GM12878 (cell line): ENCODE results near the gene LSM14B.

ENCODE experiments used
- ATF7 ChIP-seq: fragments of 450-650 bp; IDR thresholded peaks from 2 replicates; pipeline ENCODE4 v1.6.1; 2016; ENCODE audit warnings: low read depth, mild to moderate bottlenecking
- FOXK2 ChIP-seq: fragments of 450-650 bp; IDR thresholded peaks from 2 replicates; pipeline ENCODE4 v1.6.1; 2017; ENCODE audit warnings: mild to moderate bottlenecking, moderate library complexity
- TAF1 ChIP-seq: IDR thresholded peaks from 2 replicates; pipeline ENCODE4 v1.6.1; 2011; ENCODE audit warnings: mild to moderate bottlenecking, low read depth, low read length, borderline replicate concordance
- TF ChIP-seq, protein P1 (sequence below), 3 experiments: IDR thresholded peaks in 2 of 3; conservative IDR thresholded peaks in 1 of 3; 2 replicates each; pipeline ENCODE4 v1.5.1; 2011; ENCODE audit warnings: low read depth in 3 of 3, low read length in 3 of 3, mild to moderate bottlenecking in 3 of 3, control low read depth in 2 of 3, moderate library complexity in 2 of 3, inconsistent platforms in 1 of 3, mixed read lengths in 1 of 3; ENCODE audit not compliant: control insufficient read depth in 2 of 3, insufficient read depth in 1 of 3; ENCODE audit errors: extremely low read depth in 1 of 3
- TF ChIP-seq, protein P2 (sequence below): IDR thresholded peaks from 2 replicates; pipeline ENCODE4 v1.6.1; 2011; ENCODE audit warnings: low read depth, low read length, improper control_type of control experiment, borderline replicate concordance
- TF ChIP-seq, protein P3 (sequence below): fragments of 450-650 bp; formaldehyde crosslinking; IDR thresholded peaks from 2 replicates; pipeline ENCODE4 v1.4.0; 2020; ENCODE audit warnings: mild to moderate bottlenecking, moderate library complexity

DNA sequence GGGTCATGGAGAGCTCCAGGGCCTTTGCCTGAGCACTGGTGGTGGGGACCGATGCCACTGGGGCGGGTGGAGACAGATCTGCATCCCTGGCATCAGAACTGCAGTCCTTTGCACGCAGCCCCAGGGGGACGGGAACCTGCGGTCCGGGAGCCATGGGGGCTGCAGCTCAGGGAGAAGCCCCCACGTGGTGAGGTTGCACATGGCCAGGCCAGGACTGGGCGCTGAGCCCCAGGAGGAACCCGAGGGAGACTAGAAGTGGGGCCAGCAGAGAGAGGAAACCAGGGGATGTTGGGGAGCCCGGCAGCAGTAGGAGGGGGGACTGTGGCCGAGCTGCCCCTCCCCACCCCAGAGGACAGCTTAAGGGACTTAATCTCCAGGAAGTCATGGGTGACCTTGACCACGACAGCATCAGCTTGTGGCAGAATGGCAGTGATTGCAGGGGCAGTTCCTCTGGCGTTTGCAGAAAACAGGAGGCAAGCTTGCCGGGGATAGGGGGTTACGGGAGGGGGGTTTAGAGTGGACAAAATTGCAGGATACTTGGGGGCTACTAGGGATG is 18.0 kb upstream of the LSM14B start:
- TF ChIP-seq, protein P1, sequence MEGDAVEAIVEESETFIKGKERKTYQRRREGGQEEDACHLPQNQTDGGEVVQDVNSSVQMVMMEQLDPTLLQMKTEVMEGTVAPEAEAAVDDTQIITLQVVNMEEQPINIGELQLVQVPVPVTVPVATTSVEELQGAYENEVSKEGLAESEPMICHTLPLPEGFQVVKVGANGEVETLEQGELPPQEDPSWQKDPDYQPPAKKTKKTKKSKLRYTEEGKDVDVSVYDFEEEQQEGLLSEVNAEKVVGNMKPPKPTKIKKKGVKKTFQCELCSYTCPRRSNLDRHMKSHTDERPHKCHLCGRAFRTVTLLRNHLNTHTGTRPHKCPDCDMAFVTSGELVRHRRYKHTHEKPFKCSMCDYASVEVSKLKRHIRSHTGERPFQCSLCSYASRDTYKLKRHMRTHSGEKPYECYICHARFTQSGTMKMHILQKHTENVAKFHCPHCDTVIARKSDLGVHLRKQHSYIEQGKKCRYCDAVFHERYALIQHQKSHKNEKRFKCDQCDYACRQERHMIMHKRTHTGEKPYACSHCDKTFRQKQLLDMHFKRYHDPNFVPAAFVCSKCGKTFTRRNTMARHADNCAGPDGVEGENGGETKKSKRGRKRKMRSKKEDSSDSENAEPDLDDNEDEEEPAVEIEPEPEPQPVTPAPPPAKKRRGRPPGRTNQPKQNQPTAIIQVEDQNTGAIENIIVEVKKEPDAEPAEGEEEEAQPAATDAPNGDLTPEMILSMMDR (IDR thresholded peaks at IDR 0.05 in 2 of 3, conservative IDR thresholded peaks at IDR 0.05 in 1 of 3; ENCODE audit: control insufficient read depth in 2 of 3, extremely low read depth in 1 of 3, insufficient read depth in 1 of 3, low read depth in 3 of 3, low read length in 3 of 3) = no peak
- TF ChIP-seq TAF1 (no peak), FOXK2 (no peak), ATF7 (no peak)
- TF ChIP-seq, protein P2, sequence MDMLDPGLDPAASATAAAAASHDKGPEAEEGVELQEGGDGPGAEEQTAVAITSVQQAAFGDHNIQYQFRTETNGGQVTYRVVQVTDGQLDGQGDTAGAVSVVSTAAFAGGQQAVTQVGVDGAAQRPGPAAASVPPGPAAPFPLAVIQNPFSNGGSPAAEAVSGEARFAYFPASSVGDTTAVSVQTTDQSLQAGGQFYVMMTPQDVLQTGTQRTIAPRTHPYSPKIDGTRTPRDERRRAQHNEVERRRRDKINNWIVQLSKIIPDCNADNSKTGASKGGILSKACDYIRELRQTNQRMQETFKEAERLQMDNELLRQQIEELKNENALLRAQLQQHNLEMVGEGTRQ = no peak
- TF ChIP-seq, protein P3, sequence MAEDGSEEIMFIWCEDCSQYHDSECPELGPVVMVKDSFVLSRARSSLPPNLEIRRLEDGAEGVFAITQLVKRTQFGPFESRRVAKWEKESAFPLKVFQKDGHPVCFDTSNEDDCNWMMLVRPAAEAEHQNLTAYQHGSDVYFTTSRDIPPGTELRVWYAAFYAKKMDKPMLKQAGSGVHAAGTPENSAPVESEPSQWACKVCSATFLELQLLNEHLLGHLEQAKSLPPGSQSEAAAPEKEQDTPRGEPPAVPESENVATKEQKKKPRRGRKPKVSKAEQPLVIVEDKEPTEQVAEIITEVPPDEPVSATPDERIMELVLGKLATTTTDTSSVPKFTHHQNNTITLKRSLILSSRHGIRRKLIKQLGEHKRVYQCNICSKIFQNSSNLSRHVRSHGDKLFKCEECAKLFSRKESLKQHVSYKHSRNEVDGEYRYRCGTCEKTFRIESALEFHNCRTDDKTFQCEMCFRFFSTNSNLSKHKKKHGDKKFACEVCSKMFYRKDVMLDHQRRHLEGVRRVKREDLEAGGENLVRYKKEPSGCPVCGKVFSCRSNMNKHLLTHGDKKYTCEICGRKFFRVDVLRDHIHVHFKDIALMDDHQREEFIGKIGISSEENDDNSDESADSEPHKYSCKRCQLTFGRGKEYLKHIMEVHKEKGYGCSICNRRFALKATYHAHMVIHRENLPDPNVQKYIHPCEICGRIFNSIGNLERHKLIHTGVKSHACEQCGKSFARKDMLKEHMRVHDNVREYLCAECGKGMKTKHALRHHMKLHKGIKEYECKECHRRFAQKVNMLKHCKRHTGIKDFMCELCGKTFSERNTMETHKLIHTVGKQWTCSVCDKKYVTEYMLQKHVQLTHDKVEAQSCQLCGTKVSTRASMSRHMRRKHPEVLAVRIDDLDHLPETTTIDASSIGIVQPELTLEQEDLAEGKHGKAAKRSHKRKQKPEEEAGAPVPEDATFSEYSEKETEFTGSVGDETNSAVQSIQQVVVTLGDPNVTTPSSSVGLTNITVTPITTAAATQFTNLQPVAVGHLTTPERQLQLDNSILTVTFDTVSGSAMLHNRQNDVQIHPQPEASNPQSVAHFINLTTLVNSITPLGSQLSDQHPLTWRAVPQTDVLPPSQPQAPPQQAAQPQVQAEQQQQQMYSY (CRISPR knock-in tag) = no peak
